LNCaP clone FGC (cell line): ENCODE data around the gene TAF4.

Experiments
- DNase-seq: peaks from one replicate; pipeline ENCODE4 v3.0.0-alpha.2; 2011; ENCODE audit warnings: low read depth
- H3K4me3 ChIP-seq: 2 replicates; pipeline ENCODE4 v1.5.1; 2011; ENCODE audit warnings: mild to moderate bottlenecking, low read depth, low read length, control low read depth
- CTCF ChIP-seq: IDR thresholded peaks from 2 replicates; pipeline ENCODE4 v1.5.1; 2012; ENCODE audit warnings: mild to moderate bottlenecking; ENCODE audit not compliant: control insufficient read depth, insufficient read depth; ENCODE audit errors: extremely low read depth

The TAF4 gene

GRCh38 chr20:62025832-62026563, 39.7 kb downstream of the TAF4 start:
- no peak for DNase-seq
- peak; percentile 47 for TF ChIP-seq CTCF
- no peak overlapping the region for H3K4me3 ChIP-seq

GRCh38 chr20:62025394-62025793, 40.3 kb downstream of the TAF4 start:
- no peak for DNase-seq
- no peak for TF ChIP-seq CTCF
- H3K4me3 ChIP-seq, result no peak overlapping the region

- no peak for DNase-seq
- H3K4me3 ChIP-seq, result no peak overlapping the region
- no peak for TF ChIP-seq CTCF
These were observed 41.7 kb downstream of the TAF4 start for GRCh38 chr20:62023935-62024334.

- no peak for DNase-seq
- TF ChIP-seq CTCF, result no peak
- no peak overlapping the region for H3K4me3 ChIP-seq
These were observed 43.0 kb downstream of the TAF4 start for GRCh38 chr20:62022575-62023139.

- no peak overlapping the region for H3K4me3 ChIP-seq
These were observed 43.8 kb downstream of the TAF4 start for GRCh38 chr20:62021793-62022385.

GRCh38 chr20:62020935-62021701, 44.6 kb downstream of the TAF4 start:
- no peak overlapping the region for H3K4me3 ChIP-seq
- TF ChIP-seq CTCF, result no peak
- peak; percentile 13 for DNase-seq

More at GRCh38 chr20:62021793-62022385, 43.8 kb downstream of the TAF4 start:
- DNase-seq, result no peak
- no peak for TF ChIP-seq CTCF
